Urinary bladder (tissue), 4 donors: Measurements from ENCODE around the gene BORCS5. TPM values are rescaled to one million over a fixed set of nuclear protein-coding genes. Genes with fewer than 3 reads are reported as not detected.
"Not testable (repeated sequence)": the region's sequence is repeated elsewhere in the genome, so short reads cannot be mapped to it uniquely, and the experiment has no call there.

ENCODE experiments used
- DNase-seq: peaks from one replicate; pipeline ENCODE4 v3.0.0-alpha.2; 2015; ENCODE audit errors: extremely low spot score
- H3K27ac ChIP-seq: one replicate; pipeline ENCODE4 v1.5.1; 2013; ENCODE audit warnings: low read depth, mild to moderate bottlenecking, moderate library complexity
- H3K36me3 ChIP-seq: one replicate; pipeline ENCODE4 v1.6.1; 2013; ENCODE audit warnings: mild to moderate bottlenecking, moderate library complexity; ENCODE audit not compliant: insufficient read depth
- H3K4me1 ChIP-seq: one replicate; pipeline ENCODE4 v1.6.1; 2013; ENCODE audit warnings: mild to moderate bottlenecking, moderate library complexity; ENCODE audit not compliant: insufficient read depth
- H3K4me3 ChIP-seq: one replicate; pipeline ENCODE4 v1.5.1; 2013; ENCODE audit warnings: low read depth, low read length
- WGBS: extraction: QIAGEN DNeasy Blood & Tissue Kit; methylation state at CpG from one replicate; pipeline ENCODE4 v1.1.7; 2013; 5-methylcytosine and 5-hydroxymethylcytosine counted together
- polyA plus RNA-seq: library from polyadenylated mRNA; stranded (reverse); fragments of 200-250 nt; gene quantifications from one replicate; pipeline ENCODE4 v1.2.3, GENCODE V29; 2013
- total RNA-seq: library from RNA; depleted of rRNA; stranded (reverse); fragments of >200 nt; gene quantifications from one replicate; pipeline ENCODE4 v1.2.3, GENCODE V29; 2014
- donor health status: healthy with polysubstance abuse.
- donor health status: healthy.

Gene BORCS5
- 19.9 TPM for total RNA-seq
- polyA plus RNA-seq, result 10.8 TPM

GRCh38 chr12:12356896-12357718 lies at the start of gene BORCS5:
TSS of gene BORCS5 (plus strand) at chr12:12357078. CDS start at chr12:12357452, 374 bp downstream.
- WGBS, result under 1% methylated on average over 72 of the region's 72 CpGs
- Histone ChIP-seq H3K36me3 (no peaks in the 10 kb centered on the region), H3K4me3 (peak within 1 kb of the TSS; percentile 69), H3K4me1 (peaks cover 2% of the 10 kb centered on the region), H3K27ac (peak within 1 kb of the TSS; percentile 93)
- peak; percentile 88 for DNase-seq

DNA sequence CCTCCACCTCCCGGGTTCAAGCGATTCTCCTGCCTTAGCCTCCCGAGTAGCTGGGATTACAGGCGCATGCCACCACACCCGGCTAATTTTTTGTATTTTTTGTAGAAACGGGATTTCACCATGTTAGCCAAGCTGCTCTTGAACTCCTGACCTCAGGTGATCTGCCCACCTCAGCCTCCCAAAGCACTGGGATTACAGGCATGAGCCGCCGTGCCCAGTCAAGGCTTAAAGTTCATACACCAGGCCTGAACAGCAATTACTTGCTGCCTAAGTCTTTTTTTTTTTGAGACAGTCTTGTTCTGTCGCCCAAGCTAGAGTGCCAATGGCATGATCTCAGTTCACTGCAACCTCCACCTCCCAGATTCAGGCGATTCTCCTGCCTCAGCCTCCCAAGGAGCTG lies 46.2 kb upstream of the BORCS5 start:
- 91% methylated on average over 10 of the region's 10 CpGs for WGBS
- H3K4me3 ChIP-seq, DNase-seq, H3K4me1 ChIP-seq, H3K36me3 ChIP-seq, H3K27ac ChIP-seq: not testable (repeated sequence)

DNA sequence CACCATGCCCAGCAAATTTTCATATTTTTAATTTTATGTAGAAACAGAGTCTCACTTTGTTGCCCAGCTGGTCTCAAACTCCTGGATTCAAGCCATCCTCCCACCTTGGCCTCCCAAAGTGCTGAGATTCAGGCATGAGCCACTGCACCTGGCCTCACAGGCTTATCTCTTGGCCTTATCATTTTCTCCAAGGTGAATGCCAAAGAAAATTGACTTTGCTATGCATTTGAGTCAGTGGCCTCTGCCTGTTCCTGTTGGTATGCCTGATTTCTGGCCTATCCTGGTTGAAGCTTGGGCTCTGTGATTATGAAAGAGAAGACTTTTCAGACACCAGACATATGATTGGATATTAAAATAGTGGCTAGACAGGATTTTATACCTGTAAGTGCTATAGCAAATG lies 41.0 kb upstream of the BORCS5 start:
- H3K4me3 ChIP-seq, result no peak overlapping the region
- no peaks in the 10 kb centered on the region for H3K36me3 ChIP-seq
- no peak for DNase-seq
- H3K27ac ChIP-seq, result no peak overlapping the region
- no peaks in the 10 kb centered on the region for H3K4me1 ChIP-seq

DNA sequence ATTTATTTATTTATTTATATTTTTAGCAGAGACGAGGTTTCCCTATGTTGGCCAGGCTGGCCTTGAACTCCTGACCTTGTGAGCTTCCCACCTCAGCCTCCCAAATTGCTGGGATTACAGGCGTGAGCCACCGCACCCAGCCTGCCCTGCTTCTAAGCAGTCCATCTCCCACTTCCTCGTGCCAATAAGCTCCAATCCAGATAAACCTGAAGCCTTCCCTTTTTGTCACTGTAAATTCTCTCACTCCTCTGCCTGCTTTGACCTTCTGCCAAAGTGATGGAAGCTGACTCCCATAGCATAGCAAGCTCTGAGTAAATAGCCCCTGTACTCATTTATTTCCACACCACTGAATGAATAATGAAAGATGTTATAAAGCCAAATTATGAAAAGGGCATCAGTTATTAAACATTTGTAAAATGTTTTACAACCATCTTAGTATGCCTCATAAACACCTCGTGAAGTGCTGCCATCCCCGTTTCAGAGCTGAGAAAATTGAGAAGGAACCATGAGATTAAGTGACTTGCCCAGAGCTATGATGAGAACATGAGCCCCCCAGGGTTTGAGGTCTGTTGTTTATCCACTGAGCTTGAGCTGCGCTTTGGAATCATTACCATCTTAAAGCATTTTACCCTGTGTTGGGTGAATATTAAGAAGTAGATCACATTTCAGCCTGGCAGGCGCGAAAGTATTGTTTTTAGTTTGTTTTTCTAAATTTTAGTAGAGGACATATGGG lies 37.3 kb upstream of the BORCS5 start:
- no peak overlapping the region for H3K4me3 ChIP-seq
- 35% methylated on average over 9 of the region's 9 CpGs for WGBS
- DNase-seq, result no peak
- peak overlapping the region; percentile 87 for H3K27ac ChIP-seq
- no peaks in the 10 kb centered on the region for H3K36me3 ChIP-seq
- no peaks in the 10 kb centered on the region for H3K4me1 ChIP-seq

GRCh38 chr12:12323118-12323517 lies 33.8 kb upstream of the BORCS5 start:
- DNase-seq, result no peak
- H3K27ac ChIP-seq, result no peak overlapping the region
- 68% methylated on average over 3 of the region's 4 CpGs for WGBS
- H3K4me1 ChIP-seq, result no peaks in the 10 kb centered on the region
- no peak overlapping the region for H3K4me3 ChIP-seq
- H3K36me3 ChIP-seq, result no peaks in the 10 kb centered on the region

DNA sequence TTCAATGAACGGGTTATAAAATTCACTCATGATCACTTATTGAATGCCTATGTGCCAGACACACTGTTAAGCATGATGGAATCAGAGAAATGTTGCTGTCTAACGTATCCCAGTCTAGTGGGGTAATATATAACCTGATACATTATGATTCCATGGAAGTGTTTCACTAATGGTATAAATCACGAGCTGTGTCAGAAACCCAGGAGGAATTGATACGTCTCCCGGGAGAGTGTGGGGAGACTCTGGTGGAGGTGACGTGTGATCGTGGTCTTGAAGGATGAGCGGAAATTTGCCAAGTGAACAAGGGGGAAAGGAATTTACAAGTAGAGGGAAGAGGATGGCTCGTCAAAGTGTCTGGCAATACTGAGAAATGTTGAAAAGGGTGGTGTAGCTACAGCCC lies 33.3 kb upstream of the BORCS5 start:
- 72% methylated on average over 9 of the region's 9 CpGs for WGBS
- H3K36me3 ChIP-seq, result no peaks in the 10 kb centered on the region
- no peak overlapping the region for H3K27ac ChIP-seq
- no peaks in the 10 kb centered on the region for H3K4me1 ChIP-seq
- no peak overlapping the region for H3K4me3 ChIP-seq
- DNase-seq, result no peak

- no peak for DNase-seq
- 96% methylated on average over 3 of the region's 3 CpGs for WGBS
- no peaks in the 10 kb centered on the region for H3K36me3 ChIP-seq
- H3K4me1 ChIP-seq, result no peaks in the 10 kb centered on the region
- H3K4me3 ChIP-seq, result no peak overlapping the region
- H3K27ac ChIP-seq, result no peak overlapping the region
Measured at GRCh38 chr12:12326262-12326661, 30.6 kb upstream of the BORCS5 start.

- H3K4me1 ChIP-seq, result no peaks in the 10 kb centered on the region
- H3K27ac ChIP-seq, result no peak overlapping the region
- H3K36me3 ChIP-seq, result no peaks in the 10 kb centered on the region
- DNase-seq, result no peak
- H3K4me3 ChIP-seq, result no peak overlapping the region
- WGBS, result 8% methylated on average over 1 of the region's 1 CpG
Measured at GRCh38 chr12:12327802-12328201, 29.1 kb upstream of the BORCS5 start.

DNA sequence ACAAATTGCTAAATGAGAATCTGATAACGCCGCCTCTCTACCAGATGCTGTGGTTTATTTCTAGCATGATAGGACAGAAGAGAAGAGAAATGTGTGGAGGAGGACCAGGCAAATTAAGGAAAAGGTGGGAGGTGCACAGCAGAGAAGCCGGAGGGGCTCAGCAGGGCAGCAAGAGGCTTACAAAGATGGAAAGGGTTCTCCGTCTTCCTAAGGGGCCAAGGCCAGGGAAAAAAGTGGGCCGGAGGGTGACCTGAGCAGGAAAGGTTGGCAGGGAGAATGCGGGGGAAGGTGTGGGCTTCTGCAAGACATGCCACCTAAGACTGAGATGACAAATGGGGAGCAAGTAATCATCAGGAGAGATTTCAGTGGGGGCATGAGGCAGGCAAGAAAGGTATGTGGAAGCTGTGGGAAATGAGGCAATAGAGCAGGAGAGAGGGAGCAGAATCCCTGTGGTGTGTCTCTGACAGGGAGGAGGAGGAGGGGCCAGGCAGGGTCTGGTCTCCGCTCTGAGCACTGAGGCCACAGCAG lies 25.6 kb upstream of the BORCS5 start:
- no peak for DNase-seq
- H3K4me1 ChIP-seq, result no peaks in the 10 kb centered on the region
- no peak overlapping the region for H3K4me3 ChIP-seq
- no peak overlapping the region for H3K27ac ChIP-seq
- WGBS, result 83% methylated on average over 7 of the region's 7 CpGs
- H3K36me3 ChIP-seq, result no peaks in the 10 kb centered on the region

DNA sequence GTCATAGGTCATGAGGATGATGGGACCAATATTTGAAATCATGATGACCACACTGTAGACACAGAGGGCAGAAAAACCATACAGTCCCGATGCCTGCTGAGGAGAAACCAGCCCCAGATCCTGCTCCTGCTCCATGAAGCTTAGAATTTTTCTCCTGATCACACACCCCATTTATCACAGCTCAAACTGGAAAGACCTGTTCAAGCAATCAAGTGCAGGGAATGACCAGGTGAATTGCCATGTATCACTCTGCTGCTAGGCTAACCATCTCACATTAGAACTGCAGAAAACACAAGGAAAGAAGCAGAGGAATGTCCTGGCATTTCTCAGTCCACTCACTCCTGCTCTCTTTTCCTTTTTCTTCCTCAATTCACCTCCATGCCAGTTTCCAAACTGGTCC lies 25.0 kb upstream of the BORCS5 start:
- Histone ChIP-seq H3K4me3 (no peak overlapping the region), H3K4me1 (no peaks in the 10 kb centered on the region), H3K36me3 (no peaks in the 10 kb centered on the region), H3K27ac (no peak overlapping the region)
- whole genome bisulfite sequencing, result 84% methylated on average over 1 of the region's 1 CpG
- DNase-seq, result no peak

DNA sequence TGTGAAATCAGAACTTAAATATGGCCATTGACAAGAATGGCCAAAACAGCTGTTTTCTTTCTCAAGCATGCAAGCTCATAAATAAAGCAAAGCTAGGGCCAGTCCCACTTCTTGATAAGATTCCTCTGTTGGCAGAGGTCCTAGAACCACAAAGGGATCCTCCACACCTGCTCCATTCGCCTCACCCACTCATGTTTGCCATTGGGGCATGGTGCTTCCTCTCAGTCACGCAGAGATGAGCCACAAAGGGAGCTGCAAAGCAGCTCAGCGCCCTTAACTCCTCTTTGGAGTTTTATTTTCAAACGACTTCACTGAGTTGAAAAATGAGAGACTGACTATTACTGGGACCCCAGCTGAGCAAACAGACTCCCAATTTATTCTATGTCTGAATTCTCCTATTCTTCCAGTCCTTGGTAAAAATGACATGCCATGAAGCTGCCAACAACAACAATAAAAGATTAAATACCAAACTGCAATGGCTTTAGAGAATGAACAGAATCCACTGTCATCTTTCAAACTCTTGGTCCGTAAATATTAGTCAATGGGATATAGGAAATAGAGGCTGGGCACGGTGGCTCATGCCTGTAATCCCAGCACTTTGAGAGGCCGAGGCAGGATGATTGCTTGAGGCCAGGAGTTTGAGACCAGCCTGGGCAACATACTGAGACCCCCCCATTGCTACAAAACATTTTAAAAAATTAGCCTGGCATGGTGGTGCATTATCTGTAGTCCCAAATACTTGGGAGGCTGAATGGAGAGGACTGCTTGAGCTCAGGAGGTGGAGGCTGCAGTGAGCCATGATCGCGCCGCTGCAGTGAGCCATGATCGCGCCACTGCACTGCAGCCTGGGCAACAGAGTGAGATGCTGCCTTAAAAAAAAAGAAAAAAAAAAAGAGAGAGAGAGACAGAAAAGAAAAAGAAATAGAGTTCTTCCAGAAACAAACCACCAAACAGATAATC lies 23.2 kb upstream of the BORCS5 start:
- DNase-seq, result no peak
- Histone ChIP-seq H3K36me3 (no peaks in the 10 kb centered on the region), H3K4me1 (no peaks in the 10 kb centered on the region), H3K4me3 (no peak overlapping the region), H3K27ac (no peak overlapping the region)
- WGBS, result 52% methylated on average over 12 of the region's 12 CpGs

DNA sequence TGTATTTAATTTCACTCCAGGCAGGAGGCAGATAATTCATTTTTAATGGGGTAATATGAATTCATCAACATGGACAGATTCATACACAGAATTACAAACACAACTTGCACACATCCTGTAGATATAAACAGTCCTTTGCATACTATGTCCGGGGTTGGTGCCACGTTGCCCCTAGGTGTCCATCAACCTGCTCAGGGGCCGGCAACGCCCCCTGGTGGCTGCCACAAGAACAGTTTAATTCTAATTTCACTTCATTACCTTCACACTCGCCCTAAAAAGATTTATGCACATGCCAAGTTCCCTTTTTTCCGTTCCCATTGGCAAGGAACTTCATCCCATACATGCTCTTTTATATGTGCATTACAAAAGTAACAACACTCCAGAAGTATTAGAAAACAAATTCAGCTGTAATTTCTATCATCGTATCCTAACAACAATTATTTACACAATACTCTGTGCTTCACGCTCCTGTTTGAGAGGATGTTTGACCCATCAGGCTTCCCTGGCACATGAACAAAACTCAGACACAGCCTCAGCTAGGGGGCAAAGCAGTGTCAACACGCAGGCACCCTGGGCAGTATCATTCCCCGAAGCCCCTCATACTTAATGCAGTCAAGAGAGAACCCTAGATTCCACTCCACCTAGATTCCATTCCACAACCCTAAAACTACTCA lies 22.4 kb upstream of the BORCS5 start:
- no peak for DNase-seq
- Histone ChIP-seq H3K4me3 (no peak overlapping the region), H3K4me1 (no peaks in the 10 kb centered on the region), H3K27ac (no peak overlapping the region), H3K36me3 (no peaks in the 10 kb centered on the region)
- 29% methylated on average over 10 of the region's 10 CpGs for WGBS

DNA sequence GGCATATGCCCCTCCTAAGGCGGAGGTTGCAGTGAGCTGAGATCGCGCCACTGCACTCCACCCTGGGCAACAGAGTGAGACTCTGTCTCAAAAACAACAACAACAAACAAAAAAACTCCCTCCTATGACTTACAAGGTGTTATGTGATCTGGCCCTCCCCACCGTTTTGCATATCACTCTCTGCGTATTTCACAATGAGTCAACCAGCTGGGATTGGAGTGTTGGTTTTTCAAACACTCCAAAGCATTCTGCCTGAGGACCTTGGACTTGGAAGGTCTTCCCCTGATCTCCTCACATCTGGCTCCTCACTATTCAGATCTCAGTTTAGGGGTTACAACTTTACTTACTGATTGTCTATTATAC lies 20.8 kb upstream of the BORCS5 start:
- WGBS, result 83% methylated on average over 5 of the region's 5 CpGs
- H3K27ac ChIP-seq, result no peak overlapping the region

More for the DNA sequence above, 20.8 kb upstream of the BORCS5 start:
- DNase-seq, result no peak
- no peaks in the 10 kb centered on the region for H3K36me3 ChIP-seq
- no peaks in the 10 kb centered on the region for H3K4me1 ChIP-seq
- H3K4me3 ChIP-seq, result no peak overlapping the region
